Fibroblast of skin of abdomen (primary cell): ENCODE measurements around the gene DEPP1.

Source experiments
- DNase-seq: peaks from one replicate; pipeline ENCODE4 v3.0.0-alpha.2; 2013

Gene DEPP1

GRCh38 chr10:44978213-44978569 is 418 bp downstream of the DEPP1 start:
- no peak for DNase-seq

DNA sequence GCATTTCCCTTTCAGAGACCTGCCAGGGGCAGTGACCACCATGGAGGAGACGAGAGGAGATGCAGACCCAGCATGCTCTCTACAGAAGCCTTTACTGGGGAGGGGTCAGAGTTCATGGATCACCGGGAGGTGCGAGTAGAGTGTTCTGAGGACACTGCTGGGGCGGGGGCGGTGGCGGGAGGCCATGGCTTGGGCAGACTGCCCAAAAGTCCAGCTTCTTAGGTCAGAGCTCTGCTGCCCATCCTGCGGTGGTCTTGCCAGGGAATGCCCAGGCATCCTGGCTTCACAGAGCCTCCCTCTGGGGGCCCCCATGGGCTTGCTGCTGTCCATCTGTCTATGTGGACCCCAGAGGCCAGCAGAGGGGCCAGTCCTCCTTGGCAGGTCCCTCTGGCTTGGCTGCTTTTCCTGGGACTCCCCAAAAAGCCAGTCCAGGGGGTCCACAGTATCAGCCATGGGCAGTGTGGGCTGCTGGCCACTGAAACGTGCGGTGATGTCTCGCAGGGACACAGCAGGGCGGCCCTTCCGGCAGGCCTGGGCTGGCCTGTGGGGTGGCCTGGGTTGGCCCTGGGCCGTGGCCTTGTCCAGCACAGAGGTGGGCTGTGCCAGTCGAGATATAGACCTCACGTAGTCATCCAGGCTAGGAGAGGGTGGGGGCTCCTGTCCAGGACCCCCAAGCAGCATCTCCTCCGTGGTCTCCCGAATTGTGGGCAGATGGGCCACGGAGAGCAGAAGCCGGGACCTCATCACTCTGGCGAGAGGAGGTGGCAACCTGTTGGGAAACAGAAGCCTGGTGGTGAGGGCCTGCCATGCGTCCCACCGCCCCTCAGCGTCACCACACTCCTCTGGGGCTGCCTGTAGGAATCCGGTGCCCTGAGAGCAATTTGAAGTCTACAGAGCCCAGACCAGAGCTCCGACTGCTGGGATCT is 1.1 kb downstream of the DEPP1 start:
- DNase-seq: no peak

DNA sequence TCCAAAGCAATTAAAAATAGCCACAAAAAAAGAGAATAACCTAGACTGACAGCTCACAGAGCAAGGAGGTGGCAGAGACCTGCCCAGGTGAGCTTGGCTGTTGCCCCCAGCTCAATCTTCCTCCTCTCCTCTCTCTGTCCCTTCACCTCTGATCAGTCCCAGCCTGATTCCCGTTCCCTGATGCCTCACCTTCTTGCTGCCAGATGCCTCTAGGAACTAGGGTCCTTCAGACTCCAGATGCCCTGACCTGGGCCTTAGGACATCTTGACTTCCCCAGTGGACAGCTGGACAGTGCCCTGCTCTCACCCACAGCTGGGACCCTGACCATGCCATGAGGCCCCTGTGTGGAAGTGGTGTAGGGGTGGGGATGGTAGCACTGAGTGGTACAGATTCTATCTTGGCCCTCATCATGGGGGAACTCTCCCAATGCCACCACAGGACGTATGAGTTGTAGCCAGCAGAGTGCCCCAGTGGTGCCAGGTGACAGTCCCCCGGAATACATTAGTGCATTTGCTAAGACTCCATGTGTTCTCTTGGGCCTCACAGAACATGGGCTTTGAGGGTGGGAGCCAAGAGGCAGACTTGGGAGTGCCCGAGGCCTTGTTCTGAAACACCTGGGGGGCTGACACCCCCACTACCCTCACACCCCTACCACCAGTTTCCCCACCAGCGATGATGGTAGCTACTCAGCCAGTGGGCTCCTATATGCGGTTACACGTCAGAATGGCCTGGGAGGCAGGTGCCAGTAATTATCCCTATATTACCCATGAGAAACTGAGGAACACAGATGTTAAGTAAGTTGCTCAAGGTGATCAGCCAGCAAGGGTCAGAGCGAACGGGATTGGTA is 2.0 kb downstream of the DEPP1 start:
- DNase-seq: no peak

DNA sequence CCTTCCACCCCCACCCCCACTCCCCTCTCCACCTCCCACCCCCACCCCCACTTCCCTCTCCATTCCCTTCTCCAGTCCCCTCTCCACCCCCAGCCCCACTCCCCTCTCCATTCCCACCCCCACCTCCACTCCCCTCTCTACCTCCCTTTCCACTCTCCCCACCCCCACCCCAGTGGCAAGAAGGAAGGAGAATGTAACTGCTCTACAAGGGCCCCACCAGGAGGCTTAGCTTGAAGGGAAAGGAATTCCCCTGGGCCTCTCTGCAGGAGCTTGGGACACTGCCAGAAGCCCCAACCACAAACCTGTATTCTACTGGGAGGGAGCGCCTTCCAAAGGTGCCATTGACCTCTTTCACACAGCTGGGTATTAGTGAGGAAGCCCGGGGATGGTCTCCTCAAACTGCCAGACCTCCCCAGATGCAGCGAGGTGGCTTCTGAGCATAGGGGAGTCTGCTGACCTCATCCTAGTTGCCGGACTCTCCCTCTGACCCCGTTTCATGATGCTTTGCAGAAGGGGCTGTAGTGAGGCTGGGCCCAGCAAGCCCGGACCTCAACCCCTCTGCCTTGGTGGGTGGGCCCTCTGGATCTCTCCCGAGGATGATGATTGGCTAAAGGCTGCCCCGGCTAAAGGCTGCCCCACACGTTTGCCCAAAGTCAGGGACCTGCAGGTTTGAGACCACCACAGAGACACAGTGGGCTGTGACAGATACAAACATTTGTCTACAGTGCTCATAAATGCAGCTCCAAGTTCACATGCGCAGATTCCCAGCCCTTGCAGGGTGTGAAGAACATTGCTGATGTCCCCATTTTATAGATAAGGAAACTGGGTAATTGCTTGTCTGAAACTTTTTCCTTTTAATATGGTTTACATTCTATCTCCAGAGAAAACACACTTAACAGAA is 2.9 kb downstream of the DEPP1 start:
- peak; percentile 73 for DNase-seq

DNA sequence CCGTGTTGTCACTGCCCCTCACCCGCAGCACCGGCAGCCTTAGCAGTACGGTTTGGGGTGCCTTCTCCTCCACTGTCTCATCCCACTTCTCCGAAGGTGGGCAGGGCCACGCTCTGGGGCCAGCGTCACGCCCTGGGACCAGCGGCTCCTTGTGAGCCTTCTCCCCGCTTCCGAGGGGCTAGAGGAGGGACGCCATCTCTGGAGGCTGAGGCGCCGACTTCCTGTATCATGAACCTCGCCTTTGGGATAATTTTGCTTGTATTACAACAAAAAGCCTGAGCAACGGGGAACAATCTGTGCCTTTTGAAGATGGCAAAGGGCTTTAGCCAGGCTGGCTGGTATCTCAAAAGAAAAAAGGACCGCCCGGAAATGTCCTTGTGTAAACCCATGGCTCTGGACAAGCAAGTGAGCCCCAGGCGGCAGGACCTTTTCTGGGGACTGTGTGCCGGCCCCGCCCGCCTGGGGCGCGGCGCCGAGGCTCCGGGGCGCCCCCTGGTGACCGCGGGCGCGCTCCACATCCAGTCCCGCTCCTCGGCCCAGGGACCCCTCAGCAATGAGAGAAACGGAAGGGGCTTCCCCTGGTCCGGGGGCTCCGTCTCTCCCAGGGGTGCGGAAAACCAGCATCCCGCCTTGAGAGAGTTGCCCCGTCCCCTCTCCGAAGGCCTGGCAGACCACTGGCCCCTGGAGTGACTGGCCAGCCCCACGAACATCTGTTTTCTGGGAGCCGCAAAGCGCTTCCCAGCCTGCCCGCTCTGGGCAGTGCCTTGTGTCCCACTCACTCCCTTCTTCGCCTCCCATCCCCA is 3.8 kb downstream of the DEPP1 start:
- DNase-seq: peak; percentile 61

- DNase-seq: no peak
Observed at GRCh38 chr10:44974082-44974627, 4.5 kb downstream of the DEPP1 start.

GRCh38 chr10:44973323-44974081 is 5.1 kb downstream of the DEPP1 start:
- no peak for DNase-seq

GRCh38 chr10:44972874-44973306 is 5.7 kb downstream of the DEPP1 start:
- DNase-seq: no peak

DNA sequence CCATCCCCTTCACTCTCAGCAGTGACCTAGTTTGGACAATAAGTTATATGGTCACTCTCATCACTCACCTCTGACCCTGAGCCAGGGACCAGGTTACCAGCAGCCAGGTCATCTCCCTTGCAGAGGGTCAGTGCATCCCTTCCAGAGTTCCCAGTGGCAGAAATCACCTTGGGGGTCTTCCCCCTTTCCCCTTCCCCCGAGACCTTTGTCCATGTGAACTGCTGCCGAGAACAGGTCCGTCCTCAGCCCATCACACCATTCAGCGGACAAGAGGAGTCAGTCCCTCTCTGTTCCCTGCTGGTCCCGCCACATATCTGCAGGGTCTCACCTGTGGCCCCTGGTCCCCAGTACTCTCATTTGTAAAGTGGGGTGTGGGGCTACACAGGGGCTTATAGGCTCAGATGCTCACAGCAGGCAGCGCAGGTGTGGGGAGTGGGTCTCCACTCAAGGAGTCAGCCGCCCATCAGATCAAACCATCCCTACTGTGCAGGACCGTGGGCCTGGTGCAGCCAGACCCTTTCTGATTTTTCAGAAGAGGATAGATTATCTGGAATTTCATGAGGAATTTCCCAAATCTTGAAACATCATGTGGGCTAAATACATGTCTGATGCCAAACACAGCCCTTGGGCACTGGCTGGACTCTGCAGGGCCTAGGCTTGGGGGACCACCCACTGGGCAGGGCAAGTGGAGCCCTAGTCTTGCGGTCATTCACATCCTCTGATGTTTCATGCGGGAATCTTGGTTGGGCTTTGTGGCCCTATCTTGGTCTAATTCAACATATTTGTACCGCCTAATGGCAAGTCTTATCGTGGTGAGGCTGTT is 6.5 kb downstream of the DEPP1 start:
- DNase-seq: no peak

DNA sequence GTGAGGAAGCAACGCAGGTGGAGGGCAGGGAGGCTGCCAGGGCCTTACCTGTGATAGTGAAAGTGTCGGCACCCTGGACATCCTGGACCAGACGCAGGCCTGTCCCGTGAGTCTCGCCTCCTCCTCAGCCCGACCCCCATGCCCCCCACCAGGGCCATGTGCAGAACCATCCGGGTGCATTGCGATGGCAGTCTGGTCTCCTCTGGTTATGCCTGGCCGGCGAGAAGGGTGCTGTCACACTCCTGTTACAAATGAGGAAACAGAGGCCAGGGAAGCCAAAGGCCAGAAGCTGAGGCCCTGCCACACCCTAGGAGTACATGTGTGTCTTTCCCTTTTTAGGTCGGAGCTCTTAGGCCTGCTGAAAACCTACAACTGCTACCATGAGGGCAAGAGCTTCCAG is 7.2 kb downstream of the DEPP1 start:
- no peak for DNase-seq

- DNase-seq: no peak
Observed at GRCh38 chr10:44970812-44971395, 7.7 kb downstream of the DEPP1 start.

- DNase-seq: no peak
Observed at GRCh38 chr10:44969854-44970253, 8.8 kb downstream of the DEPP1 start.

DNA sequence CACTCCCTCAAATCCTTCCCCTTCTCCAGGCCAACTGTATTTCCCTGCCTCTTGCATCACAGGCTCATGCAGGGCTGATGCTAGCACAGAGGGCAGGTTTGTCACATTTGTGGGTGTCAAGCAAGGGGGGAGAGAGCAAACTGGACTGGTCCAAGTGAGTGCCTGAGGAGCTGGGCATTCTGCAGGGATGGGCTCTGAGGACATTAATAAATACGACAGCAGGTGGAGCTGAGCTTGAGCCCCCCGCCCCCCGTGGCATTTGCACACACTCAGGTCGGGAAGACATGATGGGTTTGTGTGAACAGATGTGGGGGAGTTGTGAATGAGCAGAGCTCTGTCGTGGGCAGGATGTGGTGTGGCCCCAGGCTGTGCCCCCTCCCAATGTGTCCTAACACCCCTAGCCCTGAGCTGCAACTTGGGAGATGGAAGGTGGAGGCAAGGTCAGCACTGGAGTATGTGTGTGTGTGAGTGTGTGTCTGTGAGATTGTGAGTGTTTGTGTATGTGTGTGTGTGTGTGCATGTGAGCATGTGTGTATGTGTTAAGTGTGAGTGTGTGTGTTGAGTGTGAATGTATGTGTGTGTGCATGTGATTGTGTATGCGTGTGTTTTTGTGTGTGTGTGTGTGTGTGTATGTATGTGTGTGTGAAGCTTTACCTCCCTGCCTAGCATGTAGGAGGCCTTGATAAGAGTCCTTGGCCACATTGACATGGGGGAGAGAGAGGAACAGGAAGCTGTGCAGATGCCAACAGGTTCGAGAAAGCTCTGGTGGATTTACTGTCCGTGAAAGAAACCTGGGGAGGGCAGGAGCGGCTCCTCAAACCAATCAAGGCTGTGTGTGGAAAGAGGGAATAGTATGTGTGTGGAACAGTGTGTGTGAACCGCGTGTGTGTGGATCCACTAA is 9.9 kb downstream of the DEPP1 start:
- DNase-seq: no peak

DNA sequence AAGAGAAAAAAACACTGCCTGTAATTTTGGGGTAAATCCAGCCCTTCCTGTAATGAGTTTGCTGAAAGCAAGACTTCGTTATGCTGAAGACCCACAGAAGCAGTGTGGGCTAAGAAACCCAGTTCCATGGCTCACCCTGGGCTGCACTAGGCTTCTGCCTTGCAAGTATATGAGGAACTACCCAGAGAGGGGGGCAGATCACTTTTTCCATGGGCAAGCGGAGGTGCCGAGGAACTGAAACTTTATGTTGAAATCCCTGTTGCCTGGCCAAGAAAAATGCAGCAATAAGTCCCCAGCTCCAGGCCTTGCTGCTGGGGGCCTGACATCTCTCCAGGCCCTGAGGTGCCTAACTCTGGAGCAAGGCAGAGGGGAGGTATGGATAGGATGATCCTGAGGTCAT is 10.5 kb downstream of the DEPP1 start:
- DNase-seq: no peak

GRCh38 chr10:44967616-44968015 is 11.0 kb downstream of the DEPP1 start:
- no peak for DNase-seq

- no peak for DNase-seq
Observed at GRCh38 chr10:44966816-44967509, 11.6 kb downstream of the DEPP1 start.

GRCh38 chr10:44966129-44966815 is 12.3 kb downstream of the DEPP1 start:
- DNase-seq: peak; percentile 24
